ENCODE data around the gene PLA2G15.
"Not testable (repeated sequence)": the region's sequence is repeated elsewhere in the genome, so short reads cannot be mapped to it uniquely, and the experiment has no call there.

The PLA2G15 gene

DNA sequence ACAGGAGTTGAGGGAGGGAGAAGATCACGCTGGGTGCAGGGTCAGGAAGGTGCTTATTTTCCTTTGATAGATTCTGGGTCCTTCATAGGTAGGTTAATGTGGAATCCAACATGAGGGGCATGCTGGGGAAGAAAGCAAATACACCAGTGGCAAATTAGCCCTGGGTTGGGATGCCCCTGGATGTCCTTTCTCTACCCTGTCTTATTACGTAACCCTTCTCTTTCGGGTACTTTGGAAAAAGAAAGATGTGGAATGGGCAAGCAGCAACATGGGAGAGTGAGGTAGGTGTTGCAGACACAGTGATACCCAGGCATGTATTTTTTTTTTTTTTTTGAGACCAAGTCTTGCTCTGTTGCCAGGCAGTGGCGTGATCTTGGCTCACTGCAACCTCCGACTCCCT, 28.3 kb downstream of the PLA2G15 start:
- DNase-seq (ENCODE audit: extremely low spot score, insufficient read length, low read depth) = no peak
- no peak for FAIRE-seq

DNA sequence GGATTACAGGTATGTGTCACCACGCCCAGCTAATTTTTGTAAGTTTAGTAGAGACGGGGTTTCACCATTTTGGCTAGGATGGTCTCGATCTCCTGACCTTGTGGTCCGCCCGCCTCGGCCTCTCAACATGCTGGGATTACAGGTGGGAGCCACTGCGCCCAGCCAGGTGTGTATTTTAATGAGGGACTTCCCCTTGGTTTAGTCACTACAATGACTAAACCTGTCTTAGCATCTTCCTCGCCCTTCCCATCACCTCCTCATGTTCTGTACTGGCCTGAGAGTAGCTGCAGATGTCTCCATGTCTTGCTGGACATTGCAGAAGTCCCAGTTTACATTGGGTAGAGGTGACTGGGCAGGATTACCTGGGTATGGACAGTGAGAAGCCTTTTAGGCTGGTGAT, 28.7 kb downstream of the PLA2G15 start:
- FAIRE-seq (no peak), DNase-seq (ENCODE audit: extremely low spot score, insufficient read length, low read depth) (no peak)

DNA sequence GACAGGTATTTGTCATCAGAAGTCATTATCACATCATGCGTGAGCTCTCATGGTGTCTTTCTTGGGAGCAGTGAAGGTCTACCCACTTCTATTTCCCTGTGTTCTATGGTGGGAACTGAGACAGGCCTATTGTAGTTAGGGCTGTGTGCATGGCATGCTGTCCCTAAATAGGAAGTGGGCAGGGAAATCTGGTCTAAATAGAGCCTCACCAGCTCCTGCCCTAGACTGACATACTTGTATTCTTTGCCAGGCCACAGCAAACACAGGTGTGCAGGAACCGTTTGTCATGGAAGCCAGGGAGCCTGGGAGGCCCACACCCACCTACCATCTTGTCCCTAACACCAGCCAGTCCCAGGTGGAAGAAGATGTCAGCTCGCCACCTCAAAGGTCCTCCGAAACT, 29.3 kb downstream of the PLA2G15 start:
- FAIRE-seq (no peak), DNase-seq (ENCODE audit: extremely low spot score, insufficient read length, low read depth) (no peak)

DNA sequence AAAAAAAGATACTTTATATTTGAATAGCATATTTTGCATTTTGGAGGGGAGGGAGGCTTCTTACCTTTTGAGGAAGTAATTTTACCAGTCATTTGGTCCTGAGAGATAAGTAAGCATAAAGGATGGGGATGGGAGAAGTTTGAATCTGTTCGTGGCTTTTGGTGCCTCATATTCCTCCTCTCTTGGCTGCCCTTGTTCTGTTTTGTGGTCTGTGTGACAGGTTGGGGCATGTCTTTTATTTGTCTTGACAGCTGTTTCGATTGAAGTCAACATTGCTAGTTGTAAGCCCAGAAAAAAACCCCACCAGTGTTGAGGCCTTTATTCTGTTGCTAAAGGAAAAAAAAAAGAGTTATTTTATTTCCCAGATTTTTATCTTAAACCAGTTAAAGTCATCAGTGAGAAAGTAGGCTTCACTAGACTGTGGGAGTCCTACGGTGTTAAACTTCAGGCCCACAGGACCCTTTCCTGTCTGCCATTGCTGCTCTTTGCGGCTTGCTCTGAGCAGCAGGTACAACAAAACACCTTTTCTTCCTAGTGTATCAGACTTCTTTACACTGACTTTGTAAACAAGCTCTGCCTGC, 30.5 kb downstream of the PLA2G15 start:
- FAIRE-seq = peak; percentile 75
- no peak for DNase-seq (ENCODE audit: extremely low spot score, insufficient read length, low read depth)

DNA sequence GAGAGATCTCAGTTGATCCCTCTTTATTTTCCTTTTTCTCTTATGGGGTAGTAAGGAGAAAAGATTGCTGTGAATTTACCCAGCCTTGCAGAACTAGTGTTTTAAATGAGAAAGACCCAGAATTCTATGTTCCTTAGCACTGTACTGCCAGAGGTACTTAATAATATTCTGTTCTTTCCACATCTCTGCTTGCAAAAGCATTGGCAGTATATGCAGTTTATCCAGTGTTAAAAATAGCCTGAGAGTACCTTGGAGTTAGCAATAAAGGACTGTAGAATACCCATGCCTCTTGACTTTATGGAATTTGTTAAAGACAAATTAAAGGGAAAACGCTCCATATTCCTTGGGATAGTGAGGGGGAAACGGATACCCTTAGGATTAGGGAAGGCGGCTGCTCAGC, 31.1 kb downstream of the PLA2G15 start:
- DNase-seq (ENCODE audit: extremely low spot score, insufficient read length, low read depth) = no peak
- no peak for FAIRE-seq

DNA sequence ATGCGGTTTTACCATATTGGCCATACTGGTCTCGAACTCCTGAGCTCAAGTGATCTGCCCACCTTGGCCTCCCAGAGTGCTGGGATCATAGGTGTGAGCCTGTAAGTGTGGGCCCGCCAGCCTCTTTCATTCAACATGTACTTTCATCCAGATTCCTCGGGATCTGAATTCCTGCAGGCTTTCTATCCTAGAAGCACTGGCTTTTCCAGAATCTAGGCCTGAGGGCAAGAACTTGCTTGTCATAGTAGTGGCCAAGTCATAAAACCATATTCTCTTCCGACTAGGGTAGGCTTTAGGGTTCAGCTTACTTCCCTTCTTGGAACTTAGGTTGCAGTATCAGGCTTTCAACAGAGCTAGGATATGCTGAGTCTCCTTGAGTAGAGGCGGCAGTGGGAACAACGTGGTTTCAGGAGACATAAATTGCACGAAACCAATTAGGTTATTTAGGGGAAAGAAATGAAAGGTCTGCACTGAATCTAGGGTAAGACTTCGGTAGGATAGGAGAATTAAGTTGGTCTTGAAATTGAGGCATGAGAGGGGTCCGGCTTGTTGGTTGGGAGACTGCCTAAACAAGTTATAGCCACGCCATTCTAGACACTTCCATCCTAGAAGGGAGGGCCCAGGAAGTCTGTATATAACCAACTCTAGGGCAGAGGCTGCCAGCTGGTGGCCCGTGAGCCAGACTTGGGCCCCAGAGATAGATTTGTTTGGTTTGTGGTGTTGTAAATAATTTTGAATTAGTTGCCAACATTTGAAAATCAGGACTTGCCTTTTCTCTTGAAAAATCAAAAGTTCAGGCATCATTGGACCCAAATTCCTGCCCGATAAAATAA, 34.8 kb downstream of the PLA2G15 start:
- no peak for DNase-seq (ENCODE audit: extremely low spot score, insufficient read length, low read depth)
- no peak for FAIRE-seq

DNA sequence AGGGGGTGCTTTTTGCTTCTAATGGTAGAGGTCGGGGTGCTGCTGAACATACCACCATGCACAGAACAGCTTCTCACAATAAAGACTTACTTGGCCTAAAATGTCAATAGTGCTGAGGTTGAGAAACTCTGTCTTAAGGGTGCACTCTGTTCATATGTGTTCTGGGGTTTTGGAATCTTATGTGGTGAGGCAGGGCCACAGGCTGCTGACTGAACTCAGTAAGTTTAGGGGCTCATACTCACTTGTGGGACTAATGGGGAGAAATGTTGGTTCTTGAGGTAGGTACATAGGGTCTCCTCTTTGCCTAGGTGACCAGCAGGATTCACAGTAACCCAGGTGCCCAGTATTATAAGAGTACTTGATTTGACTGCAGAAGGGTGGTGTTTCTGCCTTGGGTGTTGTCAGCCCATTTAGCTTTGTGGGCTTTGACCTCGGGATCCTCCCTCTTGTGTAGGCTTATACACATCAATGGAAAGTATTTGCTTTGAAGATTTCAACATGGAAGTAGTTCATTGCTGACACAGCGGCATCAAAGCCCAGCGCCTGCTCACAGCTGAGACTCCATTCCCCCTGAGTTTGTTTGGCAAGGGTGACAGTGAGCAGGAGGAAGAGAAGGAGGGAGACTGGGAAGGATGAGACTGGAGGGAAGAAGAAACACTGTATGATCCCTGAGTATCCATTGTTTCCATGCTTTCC, 36.3 kb downstream of the PLA2G15 start:
- DNase-seq (ENCODE audit: extremely low spot score, insufficient read length, low read depth) = no peak
- no peak for FAIRE-seq

DNA sequence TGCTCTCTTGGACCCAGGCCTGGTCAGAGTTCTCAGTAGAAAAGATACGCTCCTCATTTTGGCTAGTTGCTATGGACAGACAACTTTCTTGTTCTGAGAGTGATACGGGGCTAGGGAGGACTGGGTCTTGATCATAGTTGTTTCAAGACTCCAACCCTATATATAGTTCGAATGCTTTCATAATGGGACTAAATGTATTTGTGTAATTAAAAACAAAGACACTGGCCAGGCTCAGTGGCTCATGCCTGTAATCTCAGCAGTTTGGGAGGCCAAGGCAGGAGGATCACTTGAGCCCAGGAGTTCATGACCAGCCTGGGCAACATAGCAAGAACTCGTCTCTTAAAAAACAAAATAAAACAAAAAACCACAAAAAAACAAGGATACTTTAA, 36.9 kb downstream of the PLA2G15 start:
- DNase-seq (ENCODE audit: extremely low spot score, insufficient read length, low read depth) = no peak
- FAIRE-seq = no peak

DNA sequence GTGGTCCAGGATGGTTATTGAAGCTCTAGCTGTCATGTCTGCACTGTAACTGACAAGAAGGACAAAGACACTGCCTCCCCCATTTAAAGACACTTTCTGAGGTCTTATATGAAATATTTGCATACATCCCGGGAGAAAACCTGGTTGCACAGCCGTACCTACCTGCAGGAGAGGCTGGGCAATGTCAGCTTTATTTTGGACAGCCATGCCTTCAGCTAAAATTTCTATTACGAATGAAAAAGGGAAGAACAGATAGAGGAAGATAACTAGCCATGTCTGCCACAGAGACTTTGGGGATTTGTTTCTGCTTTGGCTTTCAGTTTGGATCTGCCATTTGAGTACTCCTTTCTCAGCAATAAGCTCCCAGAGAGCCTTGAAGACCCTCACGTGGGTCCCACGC, 38.2 kb downstream of the PLA2G15 start:
- FAIRE-seq = peak; percentile 41
- no peak for DNase-seq (ENCODE audit: extremely low spot score, insufficient read length, low read depth)

DNA sequence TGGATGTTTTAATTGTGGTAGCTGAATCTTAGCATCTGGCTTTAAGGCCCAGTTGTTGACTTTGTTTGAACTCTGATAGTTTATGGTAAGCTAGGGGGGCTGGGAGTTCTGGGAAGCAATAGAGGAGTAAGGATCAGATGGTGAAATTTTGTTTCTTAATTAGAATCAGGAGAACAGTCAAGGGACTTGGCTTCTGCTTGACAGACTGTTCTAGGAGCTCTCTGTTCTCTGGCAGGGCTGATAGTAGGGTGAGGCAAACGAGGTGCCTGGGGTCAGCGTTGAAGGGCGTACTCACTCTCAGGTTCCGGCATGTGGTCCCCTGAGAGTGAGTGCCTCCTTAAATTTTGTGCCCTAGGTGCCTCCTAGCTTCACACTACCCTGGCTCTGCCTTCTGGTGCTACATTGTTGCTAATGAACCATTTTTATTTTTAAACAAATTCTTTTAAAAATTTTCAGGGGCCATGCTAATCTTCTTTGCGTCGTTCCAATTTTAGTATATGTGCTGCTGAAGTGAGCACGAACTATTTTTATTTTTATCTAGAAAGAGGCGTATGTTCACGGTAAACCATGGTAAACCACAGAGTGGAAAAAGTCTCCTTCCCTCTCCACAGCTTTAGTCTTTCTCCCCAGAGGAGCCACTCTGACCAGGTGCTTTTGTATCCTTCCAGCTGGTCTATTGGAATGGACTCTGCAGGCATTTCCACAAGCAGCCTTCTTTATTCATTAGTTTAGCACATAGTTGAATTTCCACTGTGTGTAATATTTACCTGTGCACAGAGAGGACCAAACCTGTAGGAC, 38.8 kb downstream of the PLA2G15 start:
- FAIRE-seq (peak; percentile 77), DNase-seq (ENCODE audit: extremely low spot score, insufficient read length, low read depth) (no peak)

DNA sequence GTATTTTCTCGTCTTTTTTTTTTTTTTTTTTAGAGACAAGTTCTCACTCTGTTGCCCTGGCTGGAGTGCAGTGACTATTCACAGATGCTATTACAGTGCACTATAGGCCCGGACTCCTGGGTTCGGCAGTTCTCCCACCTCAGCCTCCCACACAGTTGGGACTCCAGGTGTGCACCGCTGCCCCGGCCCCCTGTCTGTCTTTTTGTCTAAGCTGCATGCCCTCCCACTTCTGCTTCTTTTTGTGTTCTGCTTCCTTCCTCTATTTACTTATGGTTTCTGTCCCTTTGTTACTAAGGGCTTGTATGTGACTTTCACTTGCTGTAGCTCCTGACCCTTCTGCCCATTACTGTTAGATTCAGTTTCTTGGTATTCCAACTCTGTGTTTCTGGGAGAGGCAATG, 39.7 kb downstream of the PLA2G15 start:
- FAIRE-seq (peak; percentile 91), DNase-seq (ENCODE audit: extremely low spot score, insufficient read length, low read depth) (no peak)

DNA sequence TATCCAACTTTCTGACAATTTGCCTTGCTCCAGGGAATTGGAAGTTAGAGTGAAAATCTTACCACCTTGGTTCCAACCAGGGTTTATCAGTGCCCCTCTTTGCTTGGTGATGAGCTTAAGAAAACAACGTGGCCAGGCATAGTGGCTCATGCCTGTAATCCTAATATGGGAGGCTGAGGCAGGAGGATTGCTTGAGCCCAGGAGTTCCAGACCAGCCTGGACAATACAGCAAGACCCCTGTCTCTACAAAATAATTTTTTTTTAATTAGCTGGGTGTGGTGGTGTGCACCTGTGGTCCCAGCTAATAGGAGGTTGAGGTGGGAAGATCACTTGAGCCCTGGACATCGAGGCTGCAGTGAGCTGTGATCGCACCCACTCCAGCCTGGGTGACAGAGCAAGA, 40.5 kb downstream of the PLA2G15 start:
- DNase-seq (ENCODE audit: extremely low spot score, insufficient read length, low read depth) = no peak
- peak; percentile 9 for FAIRE-seq

DNA sequence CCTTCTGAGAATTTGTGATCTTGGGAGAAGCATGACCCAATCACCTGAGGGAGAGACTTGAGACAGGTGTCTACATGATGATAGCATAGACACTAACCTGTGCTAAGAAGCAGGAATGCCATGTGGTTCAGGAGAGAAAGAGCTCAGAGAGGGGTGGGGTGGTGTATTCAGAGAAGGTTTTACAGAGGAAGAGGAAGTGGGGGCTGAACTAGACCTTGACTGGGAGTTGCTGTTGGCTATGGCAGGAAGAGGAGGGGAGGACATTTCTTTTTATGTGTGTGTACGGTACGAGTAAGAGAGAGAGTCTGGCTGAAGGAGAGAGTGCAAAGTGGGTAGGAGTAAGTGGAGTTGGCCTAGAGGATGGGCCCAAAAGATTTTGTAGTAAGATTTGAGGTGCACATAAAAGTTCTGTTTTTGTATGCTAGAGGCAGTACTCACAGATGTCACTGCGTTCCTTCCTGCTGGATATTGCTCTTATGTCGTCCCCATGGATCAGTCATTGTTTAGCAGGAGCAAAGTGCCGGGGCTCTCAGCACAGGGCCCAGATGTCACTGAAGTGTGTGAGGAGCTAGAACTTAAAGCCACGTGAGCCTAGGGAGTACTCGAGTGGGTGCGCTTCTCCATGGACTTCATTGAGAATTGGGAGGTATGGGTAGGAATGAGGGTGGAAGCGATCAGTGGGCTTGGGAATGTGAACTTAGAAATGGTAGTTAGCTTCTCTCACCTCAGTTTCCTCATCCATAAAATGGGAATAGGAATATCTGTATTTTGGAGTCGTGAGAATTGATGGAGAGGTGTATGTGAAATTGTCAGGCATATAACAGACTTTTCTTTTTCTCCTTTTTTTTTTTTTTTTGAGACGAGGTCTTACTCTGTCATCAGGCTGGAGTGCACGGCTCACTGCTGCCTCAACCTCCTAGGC, 41.2 kb downstream of the PLA2G15 start:
- FAIRE-seq (peak; percentile 81), DNase-seq (ENCODE audit: extremely low spot score, insufficient read length, low read depth) (no peak)

DNA sequence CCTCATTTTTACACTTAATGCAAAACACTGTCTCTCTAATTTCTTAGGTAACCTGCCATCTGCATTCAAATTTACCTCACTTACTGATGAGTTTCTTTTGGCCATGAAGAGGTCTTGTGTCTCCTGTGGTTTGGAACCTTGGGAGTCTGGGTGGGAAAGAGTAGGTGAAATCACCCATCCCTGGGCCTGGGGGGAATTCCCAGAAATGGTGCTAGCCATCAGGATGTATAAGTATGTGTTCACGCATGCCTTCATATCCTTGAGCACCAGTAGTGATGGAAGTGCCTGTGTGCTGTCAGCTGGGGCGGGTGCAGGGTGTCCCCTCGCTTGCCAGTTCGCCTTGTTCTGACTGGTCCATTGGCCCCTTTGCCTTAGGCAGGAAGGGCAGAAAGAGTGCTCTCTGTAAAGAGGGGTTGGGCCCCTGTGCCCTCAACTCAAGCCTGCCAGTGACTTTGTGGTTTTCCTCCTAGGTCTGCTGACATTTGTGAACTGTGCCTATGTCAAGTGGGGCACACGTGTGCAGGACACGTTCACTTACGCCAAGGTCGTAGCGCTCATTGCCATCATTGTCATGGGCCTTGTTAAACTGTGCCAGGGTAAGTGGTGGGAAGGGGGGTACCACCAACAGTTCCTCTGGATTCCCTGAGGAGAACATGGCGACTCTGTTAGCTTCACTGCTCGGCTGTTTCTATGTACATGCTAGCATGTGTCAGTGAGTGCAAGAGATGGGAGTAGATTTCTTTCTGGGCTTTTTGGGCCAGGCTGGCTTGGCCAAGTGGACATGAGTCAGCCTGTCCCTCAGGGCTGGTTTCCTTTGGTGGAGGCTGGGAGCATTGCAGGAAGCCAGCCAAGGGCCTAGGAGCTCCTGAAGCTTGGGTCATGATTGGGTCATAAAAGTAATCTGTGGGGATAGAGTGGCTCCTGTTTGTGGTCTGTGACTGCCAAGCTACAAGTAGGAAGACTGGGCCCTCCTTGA, 42.4 kb downstream of the PLA2G15 start:
- FAIRE-seq = no peak
- no peak for DNase-seq (ENCODE audit: extremely low spot score, insufficient read length, low read depth)

DNA sequence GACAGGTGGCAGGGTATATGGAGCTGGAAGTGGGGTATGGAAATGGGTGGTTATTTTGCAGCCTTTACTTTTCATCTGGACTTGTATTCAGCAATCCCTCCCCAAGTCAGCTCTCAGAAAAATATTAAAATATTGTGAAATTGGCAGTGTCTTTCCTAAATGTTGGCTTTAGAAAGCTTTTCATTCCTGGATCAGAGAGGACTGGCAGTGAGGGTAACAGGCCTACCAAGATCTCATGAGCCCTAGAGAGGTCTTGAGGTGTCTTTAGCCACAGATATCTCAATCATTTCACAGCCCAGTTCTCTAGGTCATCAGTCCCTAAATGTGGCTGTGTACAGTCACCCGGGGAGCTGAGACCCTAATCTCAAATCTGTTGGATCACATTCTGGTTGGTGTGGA, 43.1 kb downstream of the PLA2G15 start:
- no peak for DNase-seq (ENCODE audit: extremely low spot score, insufficient read length, low read depth)
- no peak for FAIRE-seq

DNA sequence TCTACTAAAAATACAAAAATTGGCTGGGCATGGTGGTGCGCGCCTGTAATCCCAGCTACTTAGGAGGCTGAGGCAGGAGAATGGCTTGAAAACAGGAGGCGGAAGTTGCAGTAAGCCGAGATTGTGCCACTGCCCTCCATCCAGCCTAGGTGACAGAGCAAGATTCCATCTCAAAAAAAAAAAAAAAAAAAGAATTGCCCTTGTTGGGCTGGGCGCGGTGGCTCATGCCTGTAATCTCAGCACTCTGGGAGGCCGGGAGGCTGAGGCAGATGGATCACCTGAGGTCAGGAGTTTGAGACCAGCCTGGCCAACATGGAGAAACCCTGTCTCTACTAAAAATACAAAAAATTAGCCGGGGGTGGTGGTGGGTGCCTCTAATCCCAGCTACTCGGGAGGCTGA, 43.6 kb downstream of the PLA2G15 start:
- FAIRE-seq; DNase-seq (ENCODE audit: extremely low spot score, insufficient read length, low read depth): not testable (repeated sequence)

DNA sequence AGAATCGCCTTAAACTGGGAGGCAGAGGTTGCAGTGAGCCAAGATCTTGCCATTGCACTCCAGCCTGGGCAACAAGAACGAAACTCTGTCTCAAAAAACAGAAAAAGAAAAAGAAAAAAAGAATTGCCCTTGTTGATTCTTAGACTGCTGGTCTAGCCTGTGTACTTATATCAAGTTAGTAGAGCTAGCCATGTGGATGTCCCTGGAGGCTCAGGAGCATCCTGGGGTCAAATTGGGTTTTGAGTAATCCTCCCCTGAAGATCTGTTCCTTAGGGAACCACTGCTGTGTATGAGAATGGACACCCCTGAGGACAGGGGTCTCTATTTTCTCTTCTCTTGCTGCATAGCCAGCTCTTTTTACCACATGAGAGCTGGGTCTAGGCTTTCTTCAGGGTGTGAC, 44.0 kb downstream of the PLA2G15 start:
- no peak for DNase-seq (ENCODE audit: extremely low spot score, insufficient read length, low read depth)
- FAIRE-seq = no peak

DNA sequence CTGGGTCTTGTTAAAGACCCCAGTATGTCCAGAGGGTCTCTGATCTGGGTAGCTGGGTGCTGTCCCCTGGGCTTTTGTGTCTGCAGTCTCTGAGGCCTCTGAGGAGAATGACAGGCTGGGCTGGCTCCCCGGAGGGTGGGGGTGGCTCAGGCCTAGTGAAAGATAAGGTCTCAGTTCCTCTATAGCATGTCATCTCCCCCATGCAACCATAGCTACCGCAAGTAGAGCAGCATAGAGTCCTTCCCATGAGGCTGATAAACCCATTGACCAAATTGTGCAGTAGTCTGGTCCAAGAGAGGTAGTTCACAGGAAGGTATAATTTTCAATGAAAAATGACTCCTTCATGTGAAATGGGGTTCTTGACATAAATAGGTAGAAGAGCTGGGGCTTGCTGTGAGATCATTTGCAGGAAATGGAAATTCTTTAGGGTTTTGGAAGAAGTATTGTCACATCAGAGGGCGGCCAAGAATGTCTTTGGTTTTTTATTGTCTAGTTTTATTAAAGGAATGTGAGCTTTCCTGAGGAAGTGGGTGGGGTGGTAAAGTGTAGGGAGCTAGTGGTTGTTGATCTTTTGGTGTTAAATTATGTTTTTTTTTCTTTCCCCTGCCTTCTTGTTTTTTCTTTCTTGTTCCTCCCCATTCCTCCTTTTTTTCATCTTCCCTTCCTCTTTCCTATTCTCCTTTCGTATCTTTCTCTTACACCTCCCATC, 44.6 kb downstream of the PLA2G15 start:
- DNase-seq (ENCODE audit: extremely low spot score, insufficient read length, low read depth) (no peak), FAIRE-seq (peak; percentile 89)

All from GM18507 (cell line).